ENCODE measurements around the gene HSPA9. TPM values are rescaled to one million over a fixed set of nuclear protein-coding genes. Genes with fewer than 3 reads are reported as not detected.
A peak's percentile ranks its signal among the peaks of the same experiment; 100 is the strongest.

The HSPA9 gene
- total and polyA plus RNA-seq, 2 of the 13 experiments (the other 11 are each of a cell fraction or from before 2014, with no cell fraction given) = 165 to 478 TPM

DNA sequence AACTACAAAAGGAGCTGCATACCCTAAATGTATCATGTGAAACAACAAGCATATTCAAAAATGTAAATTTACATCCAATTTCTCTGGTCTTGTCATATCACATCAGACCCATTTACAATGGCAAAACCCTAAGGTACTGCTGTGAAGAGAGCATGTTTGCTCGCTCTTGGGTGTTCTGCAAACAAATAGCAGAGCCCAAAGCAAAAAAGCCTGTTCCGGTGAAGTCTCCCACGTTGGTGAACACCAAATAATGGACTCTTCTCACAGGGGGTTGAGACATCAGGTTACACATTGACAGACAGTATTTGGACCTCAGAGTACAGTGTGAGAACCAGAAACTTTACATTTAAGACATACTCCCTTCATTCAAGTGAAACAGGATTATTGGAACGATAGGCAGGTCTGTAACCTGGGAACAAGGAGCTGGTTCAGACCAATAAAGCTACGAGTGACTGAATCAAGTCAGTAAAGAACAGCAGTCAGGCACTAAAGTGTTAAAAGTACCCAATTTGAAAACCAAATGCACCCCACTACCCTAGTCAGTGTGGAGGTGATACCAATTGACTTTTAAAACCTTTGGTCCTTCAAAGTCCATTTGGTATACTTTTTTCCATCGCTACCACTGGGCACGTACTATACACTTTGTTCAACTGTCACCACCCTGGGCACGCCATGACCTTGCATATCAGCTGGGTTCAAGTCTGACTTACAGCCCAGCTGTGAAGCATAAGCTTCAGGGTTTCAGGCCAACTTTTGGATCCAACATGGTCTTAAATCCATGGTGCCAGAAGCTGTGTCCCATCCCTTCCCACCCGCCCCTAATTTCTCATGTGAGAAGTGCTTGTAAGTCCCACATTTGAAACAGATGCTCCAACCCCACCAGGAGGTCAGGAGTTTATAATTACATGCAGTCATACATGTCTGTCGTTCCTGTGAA, 68.6 kb downstream of the HSPA9 start (continued):
- TF ChIP-seq BCL6 (CRISPR knock-in tag; IDR thresholded peaks at IDR 0.05) (peak; percentile 42; the same call in 1 of the 2 replicates), RNF2 (conservative IDR thresholded peaks at IDR 0.05; ENCODE audit: low read depth) (no peak), ZFP1 (CRISPR knock-in tag; IDR thresholded peaks at IDR 0.05) (no peak), SRSF1 (optimal IDR thresholded peaks at IDR 0.05; ENCODE audit: low read depth, low read length) (no peak), MEIS1 (CRISPR knock-in tag; IDR thresholded peaks at IDR 0.05; ENCODE audit: borderline replicate concordance) (no peak), ZNF768 (CRISPR knock-in tag; IDR thresholded peaks at IDR 0.05) (no peak), TRIM24 (CRISPR knock-in tag; IDR thresholded peaks at IDR 0.05) (no peak), HNRNPL (IDR thresholded peaks at IDR 0.05; ENCODE audit: low read depth, low read length) (no peak), NCOR1 (IDR thresholded peaks at IDR 0.05; ENCODE audit: borderline replicate concordance, low read length) (0 out of 2 replicates have a peak, but pooled peaks have one; percentile 19), SETDB1 (CRISPR knock-in tag; IDR thresholded peaks at IDR 0.05; ENCODE audit: borderline replicate concordance) (no peak), ZNF766 (CRISPR knock-in tag; IDR thresholded peaks at IDR 0.05; ENCODE audit: borderline replicate concordance) (no peak)
- TF ChIP-seq, protein P1, sequence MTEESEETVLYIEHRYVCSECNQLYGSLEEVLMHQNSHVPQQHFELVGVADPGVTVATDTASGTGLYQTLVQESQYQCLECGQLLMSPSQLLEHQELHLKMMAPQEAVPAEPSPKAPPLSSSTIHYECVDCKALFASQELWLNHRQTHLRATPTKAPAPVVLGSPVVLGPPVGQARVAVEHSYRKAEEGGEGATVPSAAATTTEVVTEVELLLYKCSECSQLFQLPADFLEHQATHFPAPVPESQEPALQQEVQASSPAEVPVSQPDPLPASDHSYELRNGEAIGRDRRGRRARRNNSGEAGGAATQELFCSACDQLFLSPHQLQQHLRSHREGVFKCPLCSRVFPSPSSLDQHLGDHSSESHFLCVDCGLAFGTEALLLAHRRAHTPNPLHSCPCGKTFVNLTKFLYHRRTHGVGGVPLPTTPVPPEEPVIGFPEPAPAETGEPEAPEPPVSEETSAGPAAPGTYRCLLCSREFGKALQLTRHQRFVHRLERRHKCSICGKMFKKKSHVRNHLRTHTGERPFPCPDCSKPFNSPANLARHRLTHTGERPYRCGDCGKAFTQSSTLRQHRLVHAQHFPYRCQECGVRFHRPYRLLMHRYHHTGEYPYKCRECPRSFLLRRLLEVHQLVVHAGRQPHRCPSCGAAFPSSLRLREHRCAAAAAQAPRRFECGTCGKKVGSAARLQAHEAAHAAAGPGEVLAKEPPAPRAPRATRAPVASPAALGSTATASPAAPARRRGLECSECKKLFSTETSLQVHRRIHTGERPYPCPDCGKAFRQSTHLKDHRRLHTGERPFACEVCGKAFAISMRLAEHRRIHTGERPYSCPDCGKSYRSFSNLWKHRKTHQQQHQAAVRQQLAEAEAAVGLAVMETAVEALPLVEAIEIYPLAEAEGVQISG (CRISPR knock-in tag; IDR thresholded peaks at IDR 0.05) = no peak
- TF ChIP-seq, protein P2, sequence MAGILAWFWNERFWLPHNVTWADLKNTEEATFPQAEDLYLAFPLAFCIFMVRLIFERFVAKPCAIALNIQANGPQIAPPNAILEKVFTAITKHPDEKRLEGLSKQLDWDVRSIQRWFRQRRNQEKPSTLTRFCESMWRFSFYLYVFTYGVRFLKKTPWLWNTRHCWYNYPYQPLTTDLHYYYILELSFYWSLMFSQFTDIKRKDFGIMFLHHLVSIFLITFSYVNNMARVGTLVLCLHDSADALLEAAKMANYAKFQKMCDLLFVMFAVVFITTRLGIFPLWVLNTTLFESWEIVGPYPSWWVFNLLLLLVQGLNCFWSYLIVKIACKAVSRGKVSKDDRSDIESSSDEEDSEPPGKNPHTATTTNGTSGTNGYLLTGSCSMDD (CRISPR knock-in tag; IDR thresholded peaks at IDR 0.05) = no peak
- TF ChIP-seq, protein P3, sequence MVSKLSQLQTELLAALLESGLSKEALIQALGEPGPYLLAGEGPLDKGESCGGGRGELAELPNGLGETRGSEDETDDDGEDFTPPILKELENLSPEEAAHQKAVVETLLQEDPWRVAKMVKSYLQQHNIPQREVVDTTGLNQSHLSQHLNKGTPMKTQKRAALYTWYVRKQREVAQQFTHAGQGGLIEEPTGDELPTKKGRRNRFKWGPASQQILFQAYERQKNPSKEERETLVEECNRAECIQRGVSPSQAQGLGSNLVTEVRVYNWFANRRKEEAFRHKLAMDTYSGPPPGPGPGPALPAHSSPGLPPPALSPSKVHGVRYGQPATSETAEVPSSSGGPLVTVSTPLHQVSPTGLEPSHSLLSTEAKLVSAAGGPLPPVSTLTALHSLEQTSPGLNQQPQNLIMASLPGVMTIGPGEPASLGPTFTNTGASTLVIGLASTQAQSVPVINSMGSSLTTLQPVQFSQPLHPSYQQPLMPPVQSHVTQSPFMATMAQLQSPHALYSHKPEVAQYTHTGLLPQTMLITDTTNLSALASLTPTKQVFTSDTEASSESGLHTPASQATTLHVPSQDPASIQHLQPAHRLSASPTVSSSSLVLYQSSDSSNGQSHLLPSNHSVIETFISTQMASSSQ (IDR thresholded peaks at IDR 0.05; ENCODE audit: low read depth) = peak; percentile 82
- TF ChIP-seq, protein P3 (CRISPR knock-in tag; IDR thresholded peaks at IDR 0.05; ENCODE audit: borderline replicate concordance) = peak; percentile 87; the same call in 1 of the 2 replicates
- TF ChIP-seq, protein P4, sequence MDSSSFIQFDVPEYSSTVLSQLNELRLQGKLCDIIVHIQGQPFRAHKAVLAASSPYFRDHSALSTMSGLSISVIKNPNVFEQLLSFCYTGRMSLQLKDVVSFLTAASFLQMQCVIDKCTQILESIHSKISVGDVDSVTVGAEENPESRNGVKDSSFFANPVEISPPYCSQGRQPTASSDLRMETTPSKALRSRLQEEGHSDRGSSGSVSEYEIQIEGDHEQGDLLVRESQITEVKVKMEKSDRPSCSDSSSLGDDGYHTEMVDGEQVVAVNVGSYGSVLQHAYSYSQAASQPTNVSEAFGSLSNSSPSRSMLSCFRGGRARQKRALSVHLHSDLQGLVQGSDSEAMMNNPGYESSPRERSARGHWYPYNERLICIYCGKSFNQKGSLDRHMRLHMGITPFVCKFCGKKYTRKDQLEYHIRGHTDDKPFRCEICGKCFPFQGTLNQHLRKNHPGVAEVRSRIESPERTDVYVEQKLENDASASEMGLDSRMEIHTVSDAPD (CRISPR knock-in tag; IDR thresholded peaks at IDR 0.05) = peak; percentile 84; the same call in 1 of the 2 replicates
- TF ChIP-seq, protein P5, sequence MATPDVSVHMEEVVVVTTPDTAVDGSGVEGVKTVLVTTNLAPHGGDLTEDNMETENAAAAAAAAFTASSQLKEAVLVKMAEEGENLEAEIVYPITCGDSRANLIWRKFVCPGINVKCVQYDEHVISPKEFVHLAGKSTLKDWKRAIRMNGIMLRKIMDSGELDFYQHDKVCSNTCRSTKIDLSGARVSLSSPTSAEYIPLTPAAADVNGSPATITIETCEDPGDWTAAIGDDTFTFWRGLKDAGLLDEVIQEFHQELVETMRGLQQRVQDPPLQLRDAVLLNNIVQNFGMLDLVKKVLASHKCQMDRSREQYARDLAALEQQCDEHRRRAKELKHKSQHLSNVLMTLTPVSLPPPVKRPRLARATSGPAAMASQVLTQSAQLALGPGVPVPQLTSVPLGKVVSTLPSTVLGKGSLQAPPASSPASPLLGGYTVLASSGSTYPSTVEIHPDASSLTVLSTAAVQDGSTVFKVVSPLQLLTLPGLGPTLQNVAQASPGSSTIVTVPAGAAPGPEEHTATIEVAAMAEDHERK (CRISPR knock-in tag; IDR thresholded peaks at IDR 0.05; ENCODE audit: low read depth) = no peak
